GM18867 (cell line): Measurements from ENCODE around the gene LNPEP.

Experiments used
- ATAC-seq: cut with Tn5 transposase; IDR thresholded peaks from one replicate; pipeline ENCODE4 v1.9.1; 2021; ENCODE audit warnings: mild to moderate bottlenecking, moderate library complexity; ENCODE audit not compliant: unreplicated experiment

The LNPEP gene

GRCh38 chr5:96935559-96936430 is at the start of gene LNPEP:
Gene LNPEP (plus strand): TSS chr5:96936080. CDS start chr5:96936156, 76 bp downstream.
- ATAC-seq = peak; percentile 53

GRCh38 chr5:96893342-96893741 is 42.5 kb upstream of the LNPEP start:
- no peak for ATAC-seq

DNA sequence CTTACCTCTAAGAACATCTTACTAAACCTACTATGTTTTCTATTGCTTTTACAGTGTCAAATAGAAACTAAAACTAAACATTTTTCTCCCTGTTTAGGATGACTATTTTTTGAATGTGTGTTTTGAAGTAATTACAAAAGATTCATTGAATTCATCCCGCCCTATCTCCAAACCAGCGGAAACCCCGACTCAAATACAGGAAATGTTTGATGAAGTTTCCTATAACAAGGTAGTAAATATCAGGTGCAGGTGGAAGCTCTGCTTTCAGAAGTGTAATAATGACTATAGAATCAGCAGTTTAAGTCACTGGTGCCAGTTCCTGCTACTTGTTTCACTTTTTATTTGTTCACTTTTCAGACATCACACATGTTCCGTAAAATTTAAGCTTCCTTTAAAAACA is 39.6 kb upstream of the LNPEP start:
- peak; percentile 90 for ATAC-seq

- peak; percentile 85 for ATAC-seq
Observed at GRCh38 chr5:96896806-96897205, 39.1 kb upstream of the LNPEP start.

- ATAC-seq = no peak
Observed at GRCh38 chr5:96901384-96901783, 34.5 kb upstream of the LNPEP start.

DNA sequence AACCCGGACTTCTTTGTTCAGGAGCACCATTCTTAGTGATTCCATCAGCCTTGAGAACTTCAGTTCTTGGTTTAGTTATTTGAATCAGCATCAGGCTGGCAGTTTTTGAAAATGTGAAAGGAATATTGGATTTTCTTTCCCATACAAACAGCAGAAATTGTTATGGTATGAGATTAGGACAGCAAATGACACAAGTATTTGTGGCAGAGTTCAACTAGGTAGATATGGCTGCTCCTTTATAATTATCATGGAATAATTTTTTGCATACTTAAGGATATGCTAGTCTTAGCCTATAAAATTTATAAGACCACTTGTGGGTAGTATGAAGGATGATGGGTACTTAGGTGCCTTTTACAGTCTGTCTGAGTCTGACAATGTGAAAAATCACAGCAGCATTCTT is 34.0 kb upstream of the LNPEP start:
- no peak for ATAC-seq

- no peak for ATAC-seq
Observed at GRCh38 chr5:96902876-96903275, 33.0 kb upstream of the LNPEP start.

DNA sequence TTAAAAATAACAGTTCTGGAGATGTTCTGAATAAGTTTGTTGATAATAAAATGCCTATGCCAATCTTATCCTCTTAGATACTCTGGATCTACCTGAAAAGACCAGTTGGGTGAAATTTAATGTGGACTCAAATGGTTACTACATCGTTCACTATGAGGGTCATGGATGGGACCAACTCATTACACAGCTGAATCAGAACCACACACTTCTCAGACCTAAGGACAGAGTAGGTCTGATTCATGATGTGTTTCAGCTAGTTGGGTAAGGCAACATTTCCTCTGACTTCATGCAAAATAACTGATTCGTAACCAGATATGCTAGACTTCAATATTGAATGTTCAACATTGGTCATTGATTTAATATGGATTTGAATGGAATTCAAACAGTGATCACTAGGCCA is 32.6 kb upstream of the LNPEP start:
- ATAC-seq = no peak

GRCh38 chr5:96904054-96904931 is 31.6 kb upstream of the LNPEP start:
- no peak for ATAC-seq

DNA sequence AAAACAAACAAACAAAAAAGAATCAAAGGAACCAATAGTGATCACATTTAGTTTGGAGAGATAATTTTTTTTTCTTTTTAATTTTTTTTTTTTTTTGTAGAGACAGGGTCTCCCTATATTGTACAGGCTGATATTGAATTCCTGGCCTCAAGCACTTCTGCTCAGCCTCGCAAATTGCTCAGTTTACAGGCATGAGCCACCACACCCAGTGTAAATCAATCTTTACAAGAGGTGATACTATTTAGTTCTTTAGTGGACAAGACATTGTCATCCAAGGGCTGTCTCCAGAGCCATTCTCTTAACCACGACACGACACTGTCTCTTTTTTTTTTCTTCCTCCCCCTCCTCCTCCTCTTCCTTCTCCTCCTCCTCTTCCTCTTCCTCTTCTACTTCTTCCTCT is 30.0 kb upstream of the LNPEP start:
- no peak for ATAC-seq

- no peak for ATAC-seq
Observed at GRCh38 chr5:96909003-96909402, 26.9 kb upstream of the LNPEP start.

DNA sequence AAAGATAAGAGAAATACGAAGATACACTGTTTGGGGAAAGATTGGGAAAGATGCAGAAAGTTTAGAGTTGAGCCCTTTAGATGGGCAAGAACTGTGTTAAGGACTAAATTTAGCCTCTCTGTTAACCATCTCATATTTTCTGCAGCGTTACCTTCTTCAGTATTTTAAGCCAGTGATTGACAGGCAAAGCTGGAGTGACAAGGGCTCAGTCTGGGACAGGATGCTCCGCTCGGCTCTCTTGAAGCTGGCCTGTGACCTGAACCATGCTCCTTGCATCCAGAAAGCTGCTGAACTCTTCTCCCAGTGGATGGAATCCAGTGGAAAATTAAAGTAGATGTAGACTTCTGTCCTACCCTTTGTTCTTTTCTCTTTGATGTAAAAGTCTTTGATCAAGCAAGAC is 26.4 kb upstream of the LNPEP start:
- ATAC-seq = no peak

GRCh38 chr5:96911139-96911538 is 24.7 kb upstream of the LNPEP start:
- ATAC-seq = no peak

DNA sequence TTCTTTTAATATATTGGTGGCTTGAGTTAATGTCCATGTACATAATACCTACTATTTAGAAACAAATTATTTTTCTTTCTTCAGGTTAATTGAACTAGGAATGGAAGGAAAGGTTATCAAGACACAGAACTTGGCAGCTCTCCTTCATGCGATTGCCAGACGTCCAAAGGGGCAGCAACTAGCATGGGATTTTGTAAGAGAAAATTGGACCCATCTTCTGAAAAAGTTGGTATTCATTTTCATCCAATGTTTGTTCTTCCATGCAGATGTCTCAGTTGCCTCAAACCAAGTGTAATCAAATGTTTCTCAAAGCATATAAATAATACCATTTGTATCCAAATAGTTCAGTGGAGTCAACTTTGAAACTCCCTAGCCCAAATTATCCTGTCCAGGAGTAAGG is 22.6 kb upstream of the LNPEP start:
- no peak for ATAC-seq

GRCh38 chr5:96919754-96920197 is 16.1 kb upstream of the LNPEP start:
- ATAC-seq = peak; percentile 81

DNA sequence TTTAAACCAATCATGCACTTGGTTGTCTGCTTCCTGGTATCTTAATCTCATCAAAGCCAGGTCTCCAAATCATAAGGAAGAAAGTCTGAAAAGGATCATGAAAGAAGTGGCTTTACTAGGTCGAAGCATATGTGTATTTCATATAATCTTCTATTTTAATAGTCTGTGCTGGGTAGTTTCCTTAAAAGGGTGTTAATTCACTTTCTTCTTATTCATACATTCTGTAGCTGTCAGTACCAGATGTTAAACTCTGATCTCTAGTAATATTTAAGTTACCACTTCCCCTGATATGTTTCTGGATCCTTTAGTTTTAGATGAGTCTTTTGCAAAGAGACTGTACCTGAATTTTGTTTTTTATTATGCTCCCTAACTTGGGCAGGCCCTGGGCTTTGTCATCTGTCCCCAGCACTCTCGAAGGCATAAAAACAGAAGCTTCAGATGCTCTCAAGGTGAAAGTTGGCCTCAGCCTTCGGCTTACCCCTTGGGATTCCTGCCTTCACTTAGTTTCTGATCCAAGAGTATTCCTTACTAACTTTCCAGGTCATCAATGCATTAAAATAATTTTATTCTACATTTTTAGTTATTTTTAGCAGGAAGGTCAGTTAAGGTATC is 15.0 kb upstream of the LNPEP start:
- no peak for ATAC-seq

- no peak for ATAC-seq
Observed at GRCh38 chr5:96922499-96923244, 13.2 kb upstream of the LNPEP start.

DNA sequence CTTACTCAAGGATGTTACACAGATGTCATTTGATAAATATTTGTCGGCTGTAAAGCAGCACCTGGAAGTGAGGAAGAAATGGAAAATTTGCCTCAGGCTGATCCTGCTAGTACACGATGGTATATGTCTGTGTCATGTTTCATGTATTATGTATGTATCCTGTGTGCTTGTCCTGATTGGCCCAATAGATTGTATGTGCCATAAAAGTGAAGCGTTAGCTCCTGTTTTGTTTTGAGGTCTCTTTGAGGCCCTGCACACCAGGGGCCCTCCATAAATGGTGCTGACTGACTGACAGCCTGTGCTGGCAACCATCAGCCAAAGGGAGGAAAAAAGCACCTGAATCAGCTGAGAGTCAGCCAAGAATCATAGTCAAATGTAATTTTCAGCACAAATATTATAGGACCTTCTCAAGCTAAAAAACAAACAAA is 11.8 kb upstream of the LNPEP start:
- no peak for ATAC-seq

GRCh38 chr5:96926276-96926675 is 9.6 kb upstream of the LNPEP start:
- no peak for ATAC-seq

DNA sequence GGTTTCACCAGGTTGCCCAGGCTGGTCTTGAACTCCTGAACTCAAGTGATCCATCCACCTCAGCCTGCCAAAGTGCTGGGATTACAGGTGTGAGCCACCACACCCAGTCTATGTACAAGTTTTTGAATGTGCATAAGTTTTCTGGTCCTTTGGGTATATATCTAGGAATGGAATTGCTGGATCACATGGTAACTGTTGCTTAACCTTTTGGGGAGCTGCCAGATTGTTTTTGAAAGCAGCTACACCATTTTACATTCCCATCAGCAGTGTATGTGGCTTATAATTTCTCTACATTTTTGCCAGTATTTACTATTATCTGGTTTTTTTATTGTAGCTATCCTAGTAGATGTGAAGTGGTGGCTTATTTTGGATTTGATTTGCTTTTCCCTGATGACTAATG is 8.9 kb upstream of the LNPEP start:
- no peak for ATAC-seq
